Tracheal epithelial cell (primary cell): ENCODE results near the gene SLC2A9. TPM values are rescaled to one million over a fixed set of nuclear protein-coding genes. Genes with fewer than 3 reads are reported as not detected.

ENCODE experiments used
- total RNA-seq: library from RNA; depleted of rRNA; stranded (reverse); fragments of >200 nt; gene quantifications from 2 replicates; pipeline ENCODE4 v1.2.1, GENCODE V29; 2014

SLC2A9 gene
- 44.8 and 102 TPM in 2 replicates for total RNA-seq

DNA sequence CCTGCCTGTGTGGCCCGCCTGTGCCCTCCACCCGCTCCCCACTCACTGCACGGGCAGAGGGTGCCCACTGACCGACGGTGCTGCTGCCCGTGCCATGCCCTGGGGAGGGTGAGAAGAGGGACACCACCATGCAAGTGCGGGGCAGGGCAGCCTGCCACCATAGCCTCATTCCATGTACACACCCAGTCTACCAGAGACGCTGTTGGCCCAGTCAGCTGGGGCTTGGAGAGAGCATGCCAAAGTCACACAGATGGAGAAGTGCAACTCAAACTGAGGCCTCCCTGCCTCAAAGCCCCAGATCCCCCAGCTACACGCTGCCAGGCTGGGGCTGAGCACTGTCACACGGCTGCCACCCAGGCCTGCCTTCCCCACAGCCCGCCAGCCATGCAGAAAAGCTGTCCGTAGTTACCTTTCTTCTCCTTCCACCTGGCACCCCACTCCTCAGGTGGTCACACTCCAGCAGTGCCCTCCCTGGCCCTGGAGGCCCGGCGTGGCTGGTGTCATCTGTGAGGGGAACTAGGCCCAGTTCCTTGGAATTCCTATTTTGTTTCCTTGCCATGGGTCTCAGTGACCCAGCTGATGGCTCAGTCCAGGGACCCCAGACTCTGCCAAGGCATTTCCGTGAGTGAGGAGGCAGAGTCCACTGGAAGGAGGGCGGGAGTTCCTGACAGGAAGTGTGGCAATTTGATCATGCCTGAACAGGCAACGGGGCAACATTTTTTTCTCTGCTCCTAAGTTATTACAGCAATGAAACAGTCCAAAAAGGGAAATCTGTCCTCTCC lies at the start of gene SLC2A9:
SLC2A9 (minus strand) TSS at position 627 of the 782 bp plus-strand sequence; CDS start at position 559, 68 bp downstream.

DNA sequence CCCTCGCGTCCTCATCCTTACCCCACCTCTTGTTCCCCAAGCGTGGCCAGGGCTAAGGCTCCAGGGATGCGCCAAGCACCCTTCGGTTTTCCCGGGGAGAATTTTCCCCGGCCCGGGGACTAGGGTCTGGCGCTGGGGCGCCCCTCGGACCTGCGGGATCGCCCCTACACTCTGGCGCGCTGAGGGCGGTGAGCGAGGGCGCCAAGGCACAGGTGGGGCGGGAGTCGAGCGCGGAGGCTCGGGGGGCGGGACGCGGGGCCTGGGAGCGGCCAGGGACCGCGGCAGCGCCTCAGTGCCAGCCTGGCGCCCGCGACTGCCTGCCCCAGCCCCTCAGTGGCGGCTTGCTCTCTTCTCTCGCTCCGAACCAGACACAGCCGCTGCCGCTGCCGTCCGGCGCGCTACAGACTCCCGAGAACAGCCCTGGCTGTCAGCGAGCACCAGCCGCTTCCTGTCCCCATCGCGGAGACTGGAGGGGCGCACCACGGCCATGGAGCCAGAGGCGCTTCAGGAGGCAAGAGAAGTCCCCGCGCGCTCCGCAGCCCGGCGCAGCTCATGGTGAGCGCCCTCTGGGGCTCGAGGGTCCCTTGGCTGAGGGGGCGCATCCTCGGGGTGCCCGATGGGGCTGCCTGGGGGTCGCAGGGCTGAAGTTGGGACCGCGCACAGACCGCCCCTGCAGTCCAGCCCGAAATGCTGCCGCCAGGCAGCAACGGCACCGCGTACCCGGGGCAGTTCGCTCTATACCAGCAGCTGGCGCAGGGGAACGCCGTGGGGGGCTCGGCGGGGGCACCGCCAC lies 239.8 kb downstream of the SLC2A9 start, which contains the start of gene DRD5:
DRD5 (plus strand) TSS at position 292 of the 793 bp plus-strand sequence; CDS start at position 688, 396 bp downstream.

Other genes with a start within 250 kb of the SLC2A9 start
- 0.21 TPM in 1 of 2 replicates, not detected in the other for gene DRD5, start 239.9 kb downstream of the SLC2A9 start, total RNA-seq
- 112 and 316 TPM in 2 replicates for gene WDR1, start 95.3 kb upstream of the SLC2A9 start, total RNA-seq